H1 (cell line): ENCODE data around the gene TUBGCP6. TPM values are rescaled to one million over a fixed set of nuclear protein-coding genes. Genes with fewer than 3 reads are reported as not detected.

Experiments
- CTCF ChIA-PET: fragments of 300-600 bp; sonication (Branson Sonifier 250); formaldehyde crosslinking; loops from one replicate; lab custom pipeline; 2021; ENCODE audit not compliant: partially characterized antibody; lab: Charles Lee
- POLR2A ChIA-PET: fragments of 300-600 bp; sonication (Branson Sonifier 250); formaldehyde crosslinking; loops from one replicate; lab custom pipeline; 2021; ENCODE audit warnings: inconsistent platforms; ENCODE audit not compliant: partially characterized antibody; lab: Charles Lee
- DNase-seq, 2 experiments: peaks; one replicate each; pipeline versions ENCODE4 v3.0.0 to v3.0.0-alpha.2; 2010 to 2022; ENCODE audit warnings: low spot score in 2 of 2, low read depth in 1 of 2, mixed read lengths in 1 of 2
- FAIRE-seq: peaks from 2 replicates; lab custom pipeline; 2011; peaks lifted over from hg19 to GRCh38; lab: Jason Lieb, UNC
- H2AFZ ChIP-seq: 2 replicates; pipeline ENCODE4 v1.8.1; 2012; ENCODE audit warnings: low read length, inconsistent platforms
- H2AK5ac ChIP-seq: 2 replicates; pipeline ENCODE4 v1.6.1; 2013; ENCODE audit warnings: low read depth, low read length
- H2BK120ac ChIP-seq: replicated peaks from 2 replicates; pipeline ENCODE3; 2013; ENCODE audit warnings: low read depth, low read length, inconsistent platforms
- H2BK12ac ChIP-seq: 2 replicates; pipeline ENCODE4 v1.6.1; 2013; ENCODE audit warnings: low read depth, low read length
- H2BK15ac ChIP-seq: 2 replicates; pipeline ENCODE4 v1.6.1; 2013; ENCODE audit warnings: low read length
- H2BK20ac ChIP-seq: 2 replicates; pipeline ENCODE4 v1.6.1; 2013; ENCODE audit warnings: low read length
- H2BK5ac ChIP-seq: 2 replicates; pipeline ENCODE4 v1.6.1; 2013; ENCODE audit warnings: low read depth, low read length
- H3K14ac ChIP-seq: 2 replicates; pipeline ENCODE4 v1.6.1; 2013; ENCODE audit warnings: inconsistent platforms; ENCODE audit not compliant: insufficient read length
- H3K18ac ChIP-seq: 2 replicates; pipeline ENCODE4 v1.6.1; 2013; ENCODE audit warnings: low read length; ENCODE audit errors: extremely low read depth
- H3K23ac ChIP-seq: 2 replicates; pipeline ENCODE4 v1.6.1; 2013; ENCODE audit warnings: inconsistent platforms; ENCODE audit not compliant: insufficient read length
- H3K23me2 ChIP-seq: 2 replicates; pipeline ENCODE4 v1.6.1; 2013; ENCODE audit warnings: low read depth, low read length
- H3K27ac ChIP-seq: 2 replicates; pipeline ENCODE4 v1.6.1; 2011; ENCODE audit warnings: low read depth, low read length, inconsistent platforms
- H3K27me3 ChIP-seq, 4 experiments: replicated peaks in 1 of 4; 1 replicate in 1 of 4; 2 replicates in 3 of 4; pipeline versions ENCODE4 v1.6.1 to v1.8.1; 2011 to 2013; ENCODE audit warnings: low read length in 3 of 4, mild to moderate bottlenecking in 3 of 4, inconsistent platforms in 2 of 4, mixed read lengths in 2 of 4, moderate library complexity in 1 of 4; ENCODE audit not compliant: control insufficient read depth in 3 of 4, insufficient read depth in 3 of 4; ENCODE audit errors: extremely low read depth in 1 of 4
- H3K36me3 ChIP-seq, 4 experiments: 2 replicates each; pipeline versions ENCODE4 v1.6.1 to v1.8.1; 2011 to 2013; ENCODE audit warnings: mild to moderate bottlenecking in 4 of 4, low read length in 3 of 4, moderate library complexity in 2 of 4, control low read depth in 1 of 4, inconsistent platforms in 1 of 4; ENCODE audit not compliant: insufficient read depth in 4 of 4, control insufficient read depth in 2 of 4
- H3K4ac ChIP-seq: replicated peaks from 2 replicates; pipeline ENCODE3; 2013; ENCODE audit warnings: low read length, low read depth, mixed read lengths, inconsistent platforms; ENCODE audit not compliant: insufficient read length
- H3K4me1 ChIP-seq, 4 experiments: replicated peaks in 1 of 4; 1 replicate in 1 of 4; 2 replicates in 3 of 4; pipeline versions ENCODE4 v1.6.1 to v1.8.1; 2011 to 2013; ENCODE audit warnings: low read length in 3 of 4, inconsistent platforms in 2 of 4, mixed read lengths in 1 of 4; ENCODE audit not compliant: insufficient read depth in 4 of 4, control insufficient read depth in 3 of 4
- H3K4me2 ChIP-seq, 2 experiments: 2 replicates each; pipeline versions ENCODE4 v1.6.1 to v1.8.1; 2011 to 2013; ENCODE audit warnings: low read depth in 2 of 2, low read length in 2 of 2, control low read depth in 1 of 2, inconsistent platforms in 1 of 2, mild to moderate bottlenecking in 1 of 2; ENCODE audit not compliant: insufficient read depth in 1 of 2
- H3K4me3 ChIP-seq, 4 experiments: fragments of 200-600, 300-600 bp in 1 of 4; sonication (generic), shearing (Covaris generic), sonication (Bioruptor Twin) in 1 of 4; 2 replicates each; pipeline versions ENCODE4 v1.5.1 to v1.8.1; 2011 to 2016; ENCODE audit warnings: low read length in 4 of 4, low read depth in 3 of 4, control low read depth in 2 of 4, inconsistent platforms in 2 of 4, mild to moderate bottlenecking in 2 of 4, mixed read lengths in 1 of 4, moderate library complexity in 1 of 4; ENCODE audit not compliant: insufficient read depth in 2 of 4; ENCODE audit errors: extremely low read depth in 1 of 4
- H3K56ac ChIP-seq: replicated peaks from 2 replicates; pipeline ENCODE3; 2013; ENCODE audit warnings: low read depth, mild to moderate bottlenecking, mixed read lengths, low read length, inconsistent platforms; ENCODE audit not compliant: insufficient read length
- H3K79me1 ChIP-seq: 2 replicates; pipeline ENCODE4 v1.6.1; 2013; ENCODE audit warnings: low read depth, low read length, control low read depth
- H3K79me2 ChIP-seq, 2 experiments: 2 replicates each; pipeline versions ENCODE4 v1.6.1 to v1.8.1; 2012 to 2013; ENCODE audit warnings: low read length in 2 of 2, mild to moderate bottlenecking in 2 of 2, inconsistent platforms in 1 of 2; ENCODE audit not compliant: insufficient read depth in 2 of 2, control insufficient read depth in 1 of 2
- H3K9ac ChIP-seq, 4 experiments: replicated peaks in 1 of 4; 1 replicate in 1 of 4; 2 replicates in 3 of 4; pipeline versions ENCODE4 v1.6.1 to v1.8.1; 2011 to 2013; ENCODE audit warnings: low read depth in 3 of 4, low read length in 3 of 4, control low read depth in 2 of 4, mild to moderate bottlenecking in 2 of 4, moderate library complexity in 2 of 4, inconsistent platforms in 1 of 4; ENCODE audit errors: extremely low read depth in 1 of 4
- H3K9me3 ChIP-seq, 2 experiments: 2 replicates each; pipeline versions ENCODE4 v1.6.1 to v1.8.1; 2012 to 2013; ENCODE audit warnings: mild to moderate bottlenecking in 2 of 2, moderate library complexity in 2 of 2, control low read depth in 1 of 2, inconsistent platforms in 1 of 2, low read depth in 1 of 2, low read length in 1 of 2, mixed read lengths in 1 of 2; ENCODE audit not compliant: insufficient read depth in 2 of 2
- H4K20me1 ChIP-seq, 2 experiments: replicated peaks in 1 of 2; 2 replicates each; pipeline versions ENCODE3 to v1.8.1; 2011 to 2013; ENCODE audit warnings: inconsistent platforms in 2 of 2, low read length in 2 of 2, mild to moderate bottlenecking in 1 of 2; ENCODE audit not compliant: insufficient read depth in 2 of 2, control insufficient read depth in 1 of 2
- H4K5ac ChIP-seq: 2 replicates; pipeline ENCODE4 v1.6.1; 2013; ENCODE audit warnings: low read length, low read depth, mixed read lengths, inconsistent platforms; ENCODE audit not compliant: insufficient read length
- H4K8ac ChIP-seq: 2 replicates; pipeline ENCODE4 v1.8.0; 2013; ENCODE audit warnings: mild to moderate bottlenecking, moderate library complexity, low read length, inconsistent platforms; ENCODE audit not compliant: insufficient read depth; ENCODE audit errors: extremely low read depth
- H4K91ac ChIP-seq: replicated peaks from 2 replicates; pipeline ENCODE3; 2013; ENCODE audit warnings: low read length, mixed read lengths, inconsistent platforms; ENCODE audit not compliant: insufficient read length
- RBBP5 ChIP-seq: IDR thresholded peaks from 2 replicates; pipeline ENCODE4 v1.7.1; 2012; ENCODE audit warnings: low read depth, mild to moderate bottlenecking, inconsistent platforms, low read length, moderate library complexity, borderline replicate concordance
- SUZ12 ChIP-seq: fragments of 200-600 bp; sonication (generic); IDR thresholded peaks from 2 replicates; pipeline ENCODE4 v1.6.1; 2012; ENCODE audit warnings: mild to moderate bottlenecking, inconsistent platforms, low read length, moderate library complexity, mixed read lengths
- WGBS, 2 experiments: shearing (Covaris generic) in 1 of 2; methylation state at CpG; one replicate each; pipeline versions ENCODE4 v1.1.6 to v1.1.7; 2013 to 2015; ENCODE audit warnings: low lambda C conversion rate in 2 of 2, mixed read lengths in 2 of 2, inconsistent platforms in 1 of 2, low coverage in 1 of 2, missing lambda C conversion rate in 1 of 2; ENCODE audit not compliant: insufficient replicate concordance in 2 of 2, insufficient coverage in 1 of 2, insufficient read length in 1 of 2; ENCODE audit errors: extremely low coverage in 1 of 2, missing lambda C conversion rate in 1 of 2; 5-methylcytosine and 5-hydroxymethylcytosine counted together
- polyA plus RNA-seq, 7 experiments: library from polyadenylated mRNA; depleted of rRNA in 3 of 7; stranded (reverse) in 5 of 7; unstranded in 2 of 7; fragments of >200 nt in 5 of 7; fragments of 200-250 nt in 2 of 7; gene quantifications; 1 replicate in 5 of 7; 2 replicates in 1 of 7; 4 replicates in 1 of 7; pipeline versions ENCODE4 v1.2.1 to v1.2.3, GENCODE V29; 2011 to 2013; ENCODE audit warnings: missing spikeins in 2 of 7, mixed read lengths in 2 of 7
- total RNA-seq: library from RNA; stranded (reverse); fragmentation: NEBNext Ultra II Directional; extraction: Animal tissue kit (Norgen Biotek cat#: 25700); gene quantifications from 2 replicates; pipeline ENCODE4 v1.2.1, GENCODE V29; 2021
- TF ChIP-seq, protein P1 (sequence below): IDR thresholded peaks from 2 replicates; pipeline ENCODE4 v1.6.1; 2012; ENCODE audit warnings: low read length, inconsistent platforms
- TF ChIP-seq, protein P2 (sequence below): IDR thresholded peaks from 2 replicates; pipeline ENCODE4 v1.6.1; 2012; ENCODE audit warnings: inconsistent platforms

Gene TUBGCP6
- total and polyA plus RNA-seq, 2 of the 8 experiments (the other 6 are each of a cell fraction or from before 2014, with no cell fraction given) = 24.2 to 24.7 TPM

DNA sequence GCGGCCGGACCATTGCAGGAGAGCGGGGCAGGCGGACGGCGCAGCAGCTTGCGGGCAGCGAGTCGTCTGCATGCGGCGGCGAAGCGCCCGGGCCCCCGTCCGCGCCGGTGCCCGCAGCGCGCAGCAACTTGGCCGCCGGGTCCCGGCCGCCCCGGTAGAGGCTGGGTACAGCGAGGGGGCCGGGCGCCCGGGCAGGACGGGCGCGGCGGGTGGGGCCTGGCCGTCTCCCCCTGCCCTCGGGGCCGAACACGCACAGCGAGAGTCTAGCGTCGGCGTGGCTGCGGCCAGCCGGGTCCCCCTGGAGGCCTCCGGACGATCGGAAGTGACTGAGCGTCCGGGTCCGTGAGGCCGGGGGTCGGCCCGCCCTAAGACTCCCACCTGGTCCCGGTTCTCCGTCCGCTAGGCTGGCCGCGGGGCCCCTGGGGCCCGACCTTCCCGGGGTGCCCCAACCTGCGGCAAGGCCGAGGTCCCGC, 59.9 kb downstream of the TUBGCP6 start:
- no peak overlapping the region for H4K5ac ChIP-seq
- H3K9ac ChIP-seq = no peak overlapping the region
- H3K4ac ChIP-seq = no peak overlapping the region
- no peak overlapping the region for H3K23ac ChIP-seq
- no peak for DNase-seq
- H2BK5ac ChIP-seq = peak overlapping the region; percentile 35; the same call in 1 of the 2 replicates
- H2BK20ac ChIP-seq = no peak overlapping the region
- peak overlapping the region; percentile 40 to 87 (median 56) for H3K4me3 ChIP-seq
- H3K23me2 ChIP-seq = peaks cover 8% of the 10 kb centered on the region; the same call in 1 of the 2 replicates
- H4K8ac ChIP-seq = peak overlapping the region; percentile 43; the same call in 1 of the 2 replicates
- H2BK12ac ChIP-seq = 0 out of 2 replicates have a peak overlapping the region, but pooled peaks have one; percentile 80
- H2BK120ac ChIP-seq = no peak overlapping the region
- peak overlapping the region; percentile 97 for H2AFZ ChIP-seq
- POLR2A ChIA-PET = interaction anchor here (0.8 to 1.5 kb wide), 6 partner anchors 9 to 23 kb away, joined by 3 to 8 read pairs (median 4); partner anchors contain the start of gene PANX2
- no peak overlapping the region; the same call in 1 of the 2 replicates for H3K18ac ChIP-seq
- no peak overlapping the region for H3K27ac ChIP-seq
- H3K36me3 ChIP-seq = no peaks in the 10 kb centered on the region
- H3K9me3 ChIP-seq = no peaks in the 10 kb centered on the region
- CTCF ChIA-PET = interaction anchor here (0.6 to 1.3 kb wide), 8 partner anchors 9 to 512 kb away, joined by 3 to 9 read pairs (median 3); partner anchors contain the start of gene PANX2
- no peak overlapping the region for H2BK15ac ChIP-seq
- WGBS, 2 experiments = 4% methylated on average over 46 of the region's 63 CpGs; no CpG with 5 or more reads in 1 of the 2 experiments
- H4K20me1 ChIP-seq = peaks cover 10 to 18% of the 10 kb centered on the region in 2 experiments
- no peak for FAIRE-seq
- TF ChIP-seq RBBP5 = peak; percentile 9; the same call in 1 of the 2 replicates
- TF ChIP-seq, protein P1, sequence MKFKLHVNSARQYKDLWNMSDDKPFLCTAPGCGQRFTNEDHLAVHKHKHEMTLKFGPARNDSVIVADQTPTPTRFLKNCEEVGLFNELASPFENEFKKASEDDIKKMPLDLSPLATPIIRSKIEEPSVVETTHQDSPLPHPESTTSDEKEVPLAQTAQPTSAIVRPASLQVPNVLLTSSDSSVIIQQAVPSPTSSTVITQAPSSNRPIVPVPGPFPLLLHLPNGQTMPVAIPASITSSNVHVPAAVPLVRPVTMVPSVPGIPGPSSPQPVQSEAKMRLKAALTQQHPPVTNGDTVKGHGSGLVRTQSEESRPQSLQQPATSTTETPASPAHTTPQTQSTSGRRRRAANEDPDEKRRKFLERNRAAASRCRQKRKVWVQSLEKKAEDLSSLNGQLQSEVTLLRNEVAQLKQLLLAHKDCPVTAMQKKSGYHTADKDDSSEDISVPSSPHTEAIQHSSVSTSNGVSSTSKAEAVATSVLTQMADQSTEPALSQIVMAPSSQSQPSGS = no peak
- TF ChIP-seq, protein P2, sequence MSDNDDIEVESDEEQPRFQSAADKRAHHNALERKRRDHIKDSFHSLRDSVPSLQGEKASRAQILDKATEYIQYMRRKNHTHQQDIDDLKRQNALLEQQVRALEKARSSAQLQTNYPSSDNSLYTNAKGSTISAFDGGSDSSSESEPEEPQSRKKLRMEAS = peak; percentile 43; the same call in 1 of the 2 replicates
- TF ChIP-seq SUZ12 = peak; percentile 62
- no peak overlapping the region for H3K14ac ChIP-seq
- peaks cover 2 to 20% (median 11%) of the 10 kb centered on the region in 4 experiments; a peak in 6 of 7 replicates for H3K4me1 ChIP-seq
- H4K91ac ChIP-seq = peak overlapping the region; percentile 73
- peaks cover 6% of the 10 kb centered on the region; the same call in 1 of the 2 replicates for H3K79me1 ChIP-seq
- peaks cover 0 to 4% of the 10 kb centered on the region in 2 experiments; a peak in 1 of 4 replicates for H3K79me2 ChIP-seq
- H3K56ac ChIP-seq = no peak overlapping the region
- no peak overlapping the region for H2AK5ac ChIP-seq
- peaks cover 0 to 13% (median 5%) of the 10 kb centered on the region in 4 experiments; a peak in 3 of 7 replicates for H3K27me3 ChIP-seq
- H3K4me2 ChIP-seq = peak overlapping the region; percentile 82 to 99
